Measurements from ENCODE around the gene TP53I13. TPM values are rescaled to one million over a fixed set of nuclear protein-coding genes. Genes with fewer than 3 reads are reported as not detected.

Gene TP53I13
- total RNA-seq, 4 donors from 2014 or later = 47.8 to 144 (median 87.7) TPM

DNA sequence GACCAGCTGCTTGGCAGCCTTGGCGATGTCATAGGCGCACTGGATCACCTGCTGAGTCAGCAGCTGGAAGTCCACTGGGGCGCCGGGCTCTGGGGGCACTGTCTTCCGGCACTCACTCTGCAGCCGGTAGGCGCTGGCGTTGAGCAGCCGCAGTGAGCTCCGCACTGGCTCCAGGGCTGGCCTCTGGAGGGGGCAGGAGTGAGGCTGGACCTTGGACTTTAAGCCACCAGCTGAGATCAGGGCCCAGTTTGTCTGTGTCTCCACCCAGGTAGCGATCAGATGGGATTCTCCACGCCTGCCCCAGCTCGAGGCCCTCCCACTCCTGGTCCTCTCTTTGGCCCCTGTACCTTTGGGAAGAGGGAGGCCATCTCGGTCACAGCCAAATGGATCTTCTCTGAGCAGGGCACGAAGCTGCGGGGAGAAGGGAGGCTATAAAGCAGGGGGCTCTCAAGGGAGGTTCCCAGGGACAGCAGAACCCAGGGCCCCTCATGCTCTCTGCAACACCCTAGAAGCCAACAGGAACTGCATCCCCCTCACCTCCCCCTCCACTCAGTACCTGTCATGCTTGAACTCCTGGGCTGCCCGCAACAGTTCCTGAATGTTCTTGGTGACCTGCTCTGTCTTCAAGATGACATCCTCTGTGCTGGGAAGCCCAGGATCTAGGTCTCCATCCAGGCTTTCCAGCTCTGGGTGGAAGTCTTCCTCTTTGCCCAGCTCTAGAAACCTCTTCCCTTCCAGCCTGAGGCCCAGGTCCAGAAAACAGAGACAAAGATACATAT lies 6.4 kb downstream of the TP53I13 start:
- no peak overlapping the region for H3K4me3 ChIP-seq
- H3K36me3 ChIP-seq = peaks cover 0 to 12% (median 4%) of the 10 kb centered on the region in 4 donors
- H3K27me3 ChIP-seq = no peaks in the 10 kb centered on the region
- H3K4me1 ChIP-seq = peaks cover 6 to 43% (median 26%) of the 10 kb centered on the region in 4 donors
- H3K9me3 ChIP-seq = no peaks in the 10 kb centered on the region
- H3K27ac ChIP-seq = peak overlapping the region; percentile 33 to 67 (median 56)
- peak; percentile 83 for DNase-seq
- in situ Hi-C loops (cut with MboI; ENCODE audit: low pct_ligation_motif_present in 1 of 4, low pct_unique_long_range_greater_than_20kb in 1 of 4, low sequenced_read_pairs in 3 of 4) = no loop called here
- 45% methylated on average over 8 of the region's 17 CpGs; no CpG with 5 or more reads in 1 of the 2 donors for WGBS, 2 donors (ENCODE audit: low coverage in 1 of 2)
- intact Hi-C loops (cut with DNase I; ENCODE audit: low total_unique reads) = no loop called here
- TF ChIP-seq POLR2A (IDR thresholded peaks at IDR 0.05) (no peak), POLR2AphosphoS5 (IDR thresholded peaks at IDR 0.05) (no peak), EP300 (IDR thresholded peaks at IDR 0.05; ENCODE audit: low read depth) (no peak)
- TF ChIP-seq, protein P1, sequence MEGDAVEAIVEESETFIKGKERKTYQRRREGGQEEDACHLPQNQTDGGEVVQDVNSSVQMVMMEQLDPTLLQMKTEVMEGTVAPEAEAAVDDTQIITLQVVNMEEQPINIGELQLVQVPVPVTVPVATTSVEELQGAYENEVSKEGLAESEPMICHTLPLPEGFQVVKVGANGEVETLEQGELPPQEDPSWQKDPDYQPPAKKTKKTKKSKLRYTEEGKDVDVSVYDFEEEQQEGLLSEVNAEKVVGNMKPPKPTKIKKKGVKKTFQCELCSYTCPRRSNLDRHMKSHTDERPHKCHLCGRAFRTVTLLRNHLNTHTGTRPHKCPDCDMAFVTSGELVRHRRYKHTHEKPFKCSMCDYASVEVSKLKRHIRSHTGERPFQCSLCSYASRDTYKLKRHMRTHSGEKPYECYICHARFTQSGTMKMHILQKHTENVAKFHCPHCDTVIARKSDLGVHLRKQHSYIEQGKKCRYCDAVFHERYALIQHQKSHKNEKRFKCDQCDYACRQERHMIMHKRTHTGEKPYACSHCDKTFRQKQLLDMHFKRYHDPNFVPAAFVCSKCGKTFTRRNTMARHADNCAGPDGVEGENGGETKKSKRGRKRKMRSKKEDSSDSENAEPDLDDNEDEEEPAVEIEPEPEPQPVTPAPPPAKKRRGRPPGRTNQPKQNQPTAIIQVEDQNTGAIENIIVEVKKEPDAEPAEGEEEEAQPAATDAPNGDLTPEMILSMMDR (IDR thresholded peaks at IDR 0.05) = peak in 2 of 5 experiments; percentile 32 to 38

DNA sequence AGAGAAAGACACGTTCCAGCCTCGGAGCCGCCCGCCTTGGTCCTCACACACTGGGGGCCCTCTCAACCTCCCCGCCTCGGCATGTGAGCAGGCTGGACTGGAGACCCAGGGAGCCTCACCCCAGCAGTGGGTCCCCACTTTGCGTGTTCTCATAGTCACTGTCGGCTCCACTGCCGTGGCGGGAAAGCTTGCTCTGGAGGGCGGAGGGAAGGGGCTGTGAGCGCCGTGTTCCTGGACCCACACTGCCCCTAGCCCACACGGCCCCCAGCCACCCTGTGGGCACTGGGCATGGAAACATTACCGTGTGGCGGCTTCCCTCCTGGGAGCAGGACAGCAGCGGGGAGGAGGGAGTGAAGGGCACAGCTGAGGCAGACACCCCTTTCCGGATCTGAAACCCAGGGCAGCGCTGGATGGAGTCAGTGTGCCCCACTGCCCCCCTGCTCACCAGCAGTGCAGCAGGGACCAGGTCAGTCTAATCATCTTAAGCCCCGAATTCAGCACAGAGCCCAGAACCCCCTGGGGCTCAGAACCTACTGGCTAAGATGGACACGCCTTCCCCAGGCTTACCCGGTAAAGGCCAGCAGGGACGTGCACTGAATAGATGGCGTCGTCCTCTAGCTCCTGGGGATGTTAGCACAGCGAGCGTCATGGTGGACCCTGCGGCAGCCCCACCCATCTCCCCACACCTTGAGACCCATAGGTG lies 7.2 kb downstream of the TP53I13 start:
- WGBS, 2 donors (ENCODE audit: low coverage in 1 of 2) = 89% methylated on average over 27 of the region's 28 CpGs; no CpG with 5 or more reads in 1 of the 2 donors
- H3K9me3 ChIP-seq = no peaks in the 10 kb centered on the region
- no peak overlapping the region for H3K27ac ChIP-seq
- peaks cover 6 to 36% (median 23%) of the 10 kb centered on the region in 4 donors for H3K4me1 ChIP-seq
- H3K4me3 ChIP-seq = no peak overlapping the region
- H3K27me3 ChIP-seq = no peaks in the 10 kb centered on the region
- no peak for DNase-seq
- intact Hi-C loops (cut with DNase I; ENCODE audit: low total_unique reads) = no loop called here
- in situ Hi-C loops (cut with MboI; ENCODE audit: low pct_ligation_motif_present in 1 of 4, low pct_unique_long_range_greater_than_20kb in 1 of 4, low sequenced_read_pairs in 3 of 4) = no loop called here
- H3K36me3 ChIP-seq = peaks cover 0 to 12% (median 4%) of the 10 kb centered on the region in 4 donors
- TF ChIP-seq EP300 (IDR thresholded peaks at IDR 0.05; ENCODE audit: low read depth) (no peak), POLR2AphosphoS5 (IDR thresholded peaks at IDR 0.05) (no peak), POLR2A (IDR thresholded peaks at IDR 0.05) (no peak)
- TF ChIP-seq, protein P1 (IDR thresholded peaks at IDR 0.05) = no peak

DNA sequence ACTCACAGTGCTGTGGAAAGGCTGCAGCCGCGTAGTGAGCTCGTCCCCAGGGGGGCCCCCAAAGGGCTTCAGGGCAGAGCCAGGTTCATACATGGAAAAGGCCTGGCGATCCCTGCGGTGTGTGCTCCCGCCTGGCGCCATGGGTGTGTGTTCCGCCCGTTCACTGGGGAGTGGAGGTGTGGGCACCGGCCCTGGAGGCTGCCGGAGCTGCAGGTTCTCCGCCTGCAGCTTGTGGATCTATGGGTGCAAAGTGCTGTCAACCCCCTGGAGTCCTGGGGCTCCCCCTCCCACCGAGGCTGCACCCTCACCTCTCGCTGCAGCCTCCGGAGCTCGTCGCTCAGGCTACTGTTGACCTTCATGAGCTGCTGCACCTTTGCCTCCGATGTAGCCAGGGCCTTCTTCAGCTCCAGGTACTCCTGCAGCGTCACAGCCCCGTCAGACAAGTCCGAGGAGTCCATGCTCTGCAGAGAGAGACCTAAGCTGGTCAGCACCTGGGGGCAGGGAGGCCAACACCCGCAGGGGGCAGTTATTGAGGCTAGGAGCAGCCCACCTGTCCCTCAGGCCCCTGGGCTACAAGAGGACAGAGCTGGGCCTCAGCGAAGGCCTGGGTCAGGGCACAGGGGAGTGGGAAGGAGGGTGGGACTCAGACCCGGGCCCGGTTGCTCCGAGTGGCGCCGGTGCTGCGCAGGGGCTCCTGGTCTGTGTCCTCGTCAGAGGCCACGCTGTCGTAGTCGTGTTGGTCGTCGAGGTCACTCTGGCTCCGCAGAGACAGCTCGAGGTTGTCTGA lies 7.9 kb downstream of the TP53I13 start:
- peaks cover 6 to 31% (median 22%) of the 10 kb centered on the region in 4 donors for H3K4me1 ChIP-seq
- no peak overlapping the region for H3K27ac ChIP-seq
- intact Hi-C loops (cut with DNase I; ENCODE audit: low total_unique reads) (no loop called here), in situ Hi-C loops (cut with MboI; ENCODE audit: low pct_ligation_motif_present in 1 of 4, low pct_unique_long_range_greater_than_20kb in 1 of 4, low sequenced_read_pairs in 3 of 4) (no loop called here)
- 94% methylated on average over 37 of the region's 37 CpGs; no CpG with 5 or more reads in 1 of the 2 donors for WGBS, 2 donors (ENCODE audit: low coverage in 1 of 2)
- no peak for TF ChIP-seq EP300 (IDR thresholded peaks at IDR 0.05; ENCODE audit: low read depth)
- TF ChIP-seq, protein P1 (IDR thresholded peaks at IDR 0.05) = no peak
- TF ChIP-seq POLR2AphosphoS5 (IDR thresholded peaks at IDR 0.05) = no peak
- TF ChIP-seq POLR2A (IDR thresholded peaks at IDR 0.05) = no peak
- H3K27me3 ChIP-seq = no peaks in the 10 kb centered on the region
- no peak for DNase-seq
- no peak overlapping the region for H3K4me3 ChIP-seq
- H3K36me3 ChIP-seq = peaks cover 0 to 12% (median 4%) of the 10 kb centered on the region in 4 donors
- no peaks in the 10 kb centered on the region for H3K9me3 ChIP-seq

All from transverse colon (tissue), 4 donors.